ENCODE data around the gene NELL1.

GRCh38 chr11:20644360-20644759 is 25.0 kb upstream of the NELL1 start:
- TF ChIP-seq CTCF (IDR thresholded peaks at IDR 0.05; ENCODE audit: insufficient read depth, low read length) (no peak), POLR2AphosphoS5 (IDR thresholded peaks at IDR 0.05; ENCODE audit: low read depth) (no peak), GABPA (IDR thresholded peaks at IDR 0.05; ENCODE audit: low read depth) (no peak)
